HCEC 1CT (cell line): Measurements from ENCODE around the gene DNAJB13.

Source experiments
- DNase-seq: peaks from one replicate; pipeline ENCODE4 v3.0.0-alpha.2; 2017

DNAJB13 gene

DNA sequence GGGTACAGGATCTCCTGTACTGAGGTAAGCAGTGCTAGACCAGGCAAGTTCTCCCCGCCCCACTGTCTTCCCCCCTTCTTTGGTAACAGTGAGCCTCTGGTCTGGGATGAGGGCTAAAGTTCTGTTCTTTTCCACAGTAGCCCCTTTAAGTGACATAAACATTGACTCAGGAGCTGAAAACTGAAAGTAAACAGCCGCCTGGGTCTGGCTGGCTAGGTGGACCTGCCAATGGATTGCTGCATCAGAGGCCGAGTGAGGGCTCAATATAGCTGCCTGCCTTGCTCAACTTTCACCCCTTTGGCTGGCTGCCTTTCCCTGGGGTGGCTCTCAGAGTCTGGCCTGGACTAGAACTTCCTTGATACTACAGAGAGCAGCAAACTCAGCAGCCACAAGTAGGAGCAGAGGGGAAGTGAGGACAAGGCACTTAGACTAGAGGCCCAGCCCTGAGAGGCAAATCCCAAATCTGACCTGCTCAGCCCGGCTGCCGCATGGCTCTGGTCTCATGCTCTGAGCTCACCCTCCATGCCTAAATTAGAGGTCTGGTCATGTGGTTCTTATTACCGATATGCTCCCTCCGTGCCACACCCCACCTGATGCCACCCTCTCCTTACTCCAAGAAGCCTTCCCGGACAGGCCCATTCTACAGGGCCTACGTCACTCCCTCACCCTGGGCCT is 67.6 kb downstream of the DNAJB13 start:
- DNase-seq = peak; percentile 80

DNA sequence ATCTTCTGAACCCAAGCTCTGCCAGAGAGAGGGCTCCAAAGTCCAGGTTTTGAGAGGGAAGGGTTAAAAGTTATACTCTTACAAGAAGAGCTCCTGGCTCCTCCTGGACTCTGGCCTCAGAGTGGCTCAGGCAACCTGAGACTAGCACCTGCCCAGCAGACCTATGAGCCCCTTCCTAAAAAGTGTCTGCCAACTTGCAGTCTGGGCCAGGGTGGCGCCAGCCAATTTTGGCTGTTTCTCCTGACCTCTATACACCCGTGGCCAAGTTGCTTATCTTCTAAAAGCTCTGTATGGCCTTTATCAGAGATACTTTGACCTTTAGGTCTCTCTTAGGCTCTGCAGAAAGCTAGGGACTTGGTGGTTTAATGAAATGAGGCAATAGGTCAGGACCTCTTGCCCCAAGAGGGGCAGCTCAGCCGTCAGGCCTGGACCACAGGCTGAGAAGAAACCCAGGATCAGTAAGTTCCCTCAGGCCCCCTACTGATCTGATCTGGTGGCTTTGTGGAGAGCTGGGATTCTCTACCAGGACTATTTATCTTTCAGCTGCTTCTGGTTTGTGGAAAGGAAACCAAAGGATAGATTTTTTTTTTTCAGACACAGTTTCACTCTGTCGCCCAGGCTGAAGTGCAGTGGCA is 68.4 kb downstream of the DNAJB13 start:
- DNase-seq = no peak

DNA sequence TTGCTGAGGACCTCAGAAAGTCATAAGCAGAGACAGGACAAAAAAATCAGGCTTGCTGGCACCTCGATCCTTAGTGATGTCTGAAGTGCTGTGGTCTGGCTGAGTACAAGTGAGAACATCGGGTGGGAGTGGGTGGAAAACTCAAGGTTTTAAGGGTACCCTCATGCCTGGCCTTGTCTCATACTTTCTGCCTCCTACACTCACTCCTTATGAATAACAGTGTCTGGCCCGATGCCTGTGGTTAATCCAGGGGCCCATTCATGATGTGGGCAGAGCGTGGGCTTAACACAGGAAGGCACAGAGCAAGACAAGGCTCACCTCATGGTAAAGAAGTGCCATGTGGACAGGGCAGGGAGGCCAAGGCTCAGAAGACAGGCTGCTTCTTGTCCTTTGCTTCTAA is 69.0 kb downstream of the DNAJB13 start:
- DNase-seq = no peak
